HG02852 (cell line): ENCODE measurements around the gene SOWAHC.

Source experiments
- ATAC-seq: cut with Tn5 transposase; IDR thresholded peaks from one replicate; pipeline ENCODE4 v1.9.1; 2021; ENCODE audit warnings: mild to moderate bottlenecking, moderate library complexity; ENCODE audit not compliant: unreplicated experiment

Gene SOWAHC

GRCh38 chr2:109645412-109646184 is 31.4 kb downstream of the SOWAHC start:
- ATAC-seq = no peak

GRCh38 chr2:109646961-109647360 is 32.8 kb downstream of the SOWAHC start:
- ATAC-seq = no peak

GRCh38 chr2:109647636-109648035 is 33.5 kb downstream of the SOWAHC start:
- no peak for ATAC-seq

- no peak for ATAC-seq
Observed at GRCh38 chr2:109648041-109648527, 33.9 kb downstream of the SOWAHC start.

DNA sequence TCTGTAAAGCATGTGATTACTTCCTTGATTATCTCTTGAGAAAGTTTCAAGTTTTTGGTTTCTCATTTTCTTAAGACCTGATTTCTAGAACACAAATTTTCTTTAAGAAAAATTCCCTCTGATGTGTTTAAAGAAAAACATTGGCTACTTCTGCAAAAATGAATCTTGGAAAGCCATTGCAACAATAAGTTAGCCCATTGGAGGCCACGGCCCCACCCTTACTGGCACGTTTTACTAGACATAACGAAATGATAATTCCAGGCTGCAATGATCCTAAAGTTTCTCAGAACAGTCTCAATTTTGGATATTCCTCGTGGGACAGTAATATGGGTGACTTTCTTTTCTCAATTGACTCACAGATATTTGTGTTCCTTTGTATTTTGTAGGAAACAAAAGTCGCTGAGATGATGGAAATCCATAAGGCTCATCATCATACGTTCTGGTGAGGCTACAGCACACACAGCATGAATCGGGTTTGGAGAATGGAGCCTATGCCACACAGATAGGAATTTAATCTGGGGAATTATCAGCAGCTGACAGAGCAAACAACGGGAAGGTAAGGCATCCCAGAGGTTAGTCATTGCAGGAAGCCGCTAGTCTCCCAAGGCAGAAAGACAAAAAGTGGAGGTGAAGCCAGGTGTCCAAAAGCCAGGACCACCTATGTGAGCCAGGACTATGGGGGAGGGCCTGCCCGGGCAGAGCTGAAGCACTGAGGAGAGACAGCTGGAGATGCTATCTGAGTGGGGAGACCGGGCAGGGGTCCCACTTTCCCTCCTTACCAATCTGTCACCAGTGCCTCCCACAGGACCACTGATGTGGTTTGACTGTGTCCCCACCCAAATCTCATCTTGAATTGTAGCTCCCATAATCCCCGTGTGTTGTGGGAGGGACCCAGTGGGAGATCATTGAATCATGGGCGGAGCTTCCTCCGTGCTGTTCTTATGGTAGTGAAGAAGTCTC is 35.9 kb downstream of the SOWAHC start:
- ATAC-seq = no peak

DNA sequence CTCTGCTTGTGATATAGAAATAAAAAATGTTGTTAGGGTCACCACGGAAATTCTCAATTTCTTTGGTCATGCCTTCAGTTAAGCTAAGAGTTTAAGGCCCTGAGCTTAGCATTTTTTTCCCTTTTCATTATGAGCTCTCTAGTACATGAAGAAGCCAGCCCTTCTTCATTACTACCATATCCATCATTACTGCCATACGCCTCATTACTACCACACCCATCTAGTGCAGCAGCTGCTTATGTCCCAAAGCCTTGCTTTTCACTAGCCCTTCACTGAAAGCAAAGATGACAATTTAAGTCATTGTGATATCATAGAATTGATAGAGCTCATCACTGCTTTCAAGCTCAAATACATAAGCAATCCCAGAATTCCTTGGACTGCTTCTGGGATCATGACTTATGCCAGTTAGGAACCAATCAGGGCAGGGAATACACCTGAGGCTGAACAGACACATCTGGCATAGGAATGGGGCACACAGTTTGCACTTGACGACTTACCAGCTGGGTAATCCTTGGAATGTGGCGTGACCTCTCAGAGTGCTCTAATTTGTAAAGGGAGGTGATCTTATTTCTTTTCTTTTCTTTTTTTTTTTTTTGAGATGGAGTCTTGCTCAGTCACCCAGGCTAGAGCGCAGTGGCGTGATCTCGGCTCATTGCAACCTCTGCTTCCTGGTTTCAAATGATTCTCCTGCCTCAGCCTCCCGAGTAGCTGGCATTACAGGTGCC is 40.3 kb downstream of the SOWAHC start:
- ATAC-seq = no peak

GRCh38 chr2:109655287-109655686 is 41.1 kb downstream of the SOWAHC start:
- no peak for ATAC-seq

DNA sequence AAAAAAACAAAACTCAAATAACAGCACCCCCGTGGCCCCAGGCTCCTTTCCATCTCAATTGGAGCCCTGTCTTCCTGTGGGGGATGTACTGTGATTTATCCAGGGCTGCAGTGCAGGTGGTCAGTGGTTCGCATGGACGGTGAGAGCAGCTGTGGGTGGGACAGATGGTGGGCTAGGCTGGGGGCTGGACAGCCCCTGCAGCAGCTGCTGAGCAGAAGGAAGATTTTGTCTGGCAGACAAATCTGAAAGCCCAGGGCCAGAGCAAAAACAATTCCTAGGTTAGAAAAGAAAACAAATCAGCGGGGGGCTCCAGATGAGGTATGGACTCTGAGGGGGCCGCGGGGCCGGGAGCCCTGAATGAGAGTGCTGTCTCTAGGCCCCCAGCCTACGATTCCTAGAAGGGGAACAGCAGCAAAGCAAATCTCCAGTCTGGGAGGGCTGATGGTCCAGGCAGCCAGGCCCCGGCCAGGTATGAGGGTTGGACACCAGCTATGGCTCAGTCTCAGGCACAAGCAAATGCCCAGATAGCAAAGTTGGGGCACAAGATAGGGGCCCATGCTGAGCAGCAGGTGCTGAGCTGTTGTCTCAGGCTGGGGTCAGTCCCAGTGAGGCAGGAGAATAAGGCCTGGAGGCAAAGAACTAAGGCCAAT is 45.4 kb downstream of the SOWAHC start:
- no peak for ATAC-seq

- no peak for ATAC-seq
Observed at GRCh38 chr2:109660046-109660860, 46.1 kb downstream of the SOWAHC start.

- no peak for ATAC-seq
Observed at GRCh38 chr2:109662889-109663288, 48.7 kb downstream of the SOWAHC start.

- no peak for ATAC-seq
Observed at GRCh38 chr2:109663721-109664120, 49.6 kb downstream of the SOWAHC start.

DNA sequence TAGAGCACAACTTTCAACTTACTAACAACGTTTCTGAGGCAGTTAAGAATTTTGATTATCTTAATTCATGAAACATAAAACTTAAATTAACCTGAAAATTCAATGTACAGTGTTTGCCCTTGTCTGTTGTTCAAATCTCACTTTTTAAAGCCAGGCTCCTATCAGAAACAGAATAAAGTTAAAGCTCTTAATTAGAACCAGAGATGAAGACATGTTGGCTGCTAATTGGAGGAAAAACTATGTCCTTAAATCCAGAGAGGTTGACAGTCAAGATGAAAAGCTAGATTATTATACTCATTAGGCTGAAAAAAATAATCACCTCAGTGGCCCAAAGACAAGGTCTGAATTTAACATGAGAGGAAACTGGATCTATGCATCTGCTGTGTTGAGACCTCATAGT is 52.3 kb downstream of the SOWAHC start:
- ATAC-seq = no peak
